ENCODE data around the gene CDKN1B.
A peak's percentile ranks its signal among the peaks of the same experiment; 100 is the strongest.
"Not testable (repeated sequence)": the region's sequence is repeated elsewhere in the genome, so short reads cannot be mapped to it uniquely, and the experiment has no call there.

CDKN1B gene

GRCh38 chr12:12725086-12725955 is 8.2 kb downstream of the CDKN1B start:
- DNase-seq = peak; percentile 89 to 94

- DNase-seq = no peak
Observed at GRCh38 chr12:12725956-12726554, 8.9 kb downstream of the CDKN1B start.

GRCh38 chr12:12726555-12727093 is 9.5 kb downstream of the CDKN1B start:
- no peak for DNase-seq

GRCh38 chr12:12731178-12731577 is 14.0 kb downstream of the CDKN1B start:
- DNase-seq = no peak

- DNase-seq = no peak
Observed at GRCh38 chr12:12731785-12732184, 14.6 kb downstream of the CDKN1B start.

- DNase-seq = no peak
Observed at GRCh38 chr12:12733118-12733517, 15.9 kb downstream of the CDKN1B start.

- no peak for DNase-seq
Observed at GRCh38 chr12:12734054-12734453, 16.9 kb downstream of the CDKN1B start.

- DNase-seq = no peak
Observed at GRCh38 chr12:12734561-12735071, 17.4 kb downstream of the CDKN1B start.

GRCh38 chr12:12735301-12735700 is 18.1 kb downstream of the CDKN1B start:
- no peak for DNase-seq

- peak in 1 of 2 donors; percentile 58 for DNase-seq
Observed at GRCh38 chr12:12736759-12737676, 19.9 kb downstream of the CDKN1B start.

GRCh38 chr12:12738152-12738551 is 21.0 kb downstream of the CDKN1B start:
- not testable (repeated sequence) for DNase-seq

- DNase-seq = no peak
Observed at GRCh38 chr12:12741660-12742059, 24.5 kb downstream of the CDKN1B start.

GRCh38 chr12:12744546-12745305 is 27.6 kb downstream of the CDKN1B start:
- DNase-seq = no peak

- DNase-seq = no peak
Observed at GRCh38 chr12:12745576-12746211, 28.5 kb downstream of the CDKN1B start.

- no peak for DNase-seq
Observed at GRCh38 chr12:12747278-12747677, 30.1 kb downstream of the CDKN1B start.

GRCh38 chr12:12748044-12748443 is 30.9 kb downstream of the CDKN1B start:
- DNase-seq = no peak

- peak in 1 of 2 donors; percentile 10 for DNase-seq
Observed at GRCh38 chr12:12749433-12749832, 32.3 kb downstream of the CDKN1B start.

GRCh38 chr12:12755923-12756322 is 38.8 kb downstream of the CDKN1B start:
- no peak for DNase-seq

- no peak for DNase-seq
Observed at GRCh38 chr12:12757121-12757520, 40.0 kb downstream of the CDKN1B start.

- DNase-seq = no peak
Observed at GRCh38 chr12:12759234-12759915, 42.2 kb downstream of the CDKN1B start.

GRCh38 chr12:12764824-12765223 is 47.7 kb downstream of the CDKN1B start:
- no peak for DNase-seq

Data from hippocampal formation (tissue), 2 donors.